ENCODE data around the gene FHOD3.
A peak's percentile ranks its signal among the peaks of the same experiment; 100 is the strongest.

The FHOD3 gene

DNA sequence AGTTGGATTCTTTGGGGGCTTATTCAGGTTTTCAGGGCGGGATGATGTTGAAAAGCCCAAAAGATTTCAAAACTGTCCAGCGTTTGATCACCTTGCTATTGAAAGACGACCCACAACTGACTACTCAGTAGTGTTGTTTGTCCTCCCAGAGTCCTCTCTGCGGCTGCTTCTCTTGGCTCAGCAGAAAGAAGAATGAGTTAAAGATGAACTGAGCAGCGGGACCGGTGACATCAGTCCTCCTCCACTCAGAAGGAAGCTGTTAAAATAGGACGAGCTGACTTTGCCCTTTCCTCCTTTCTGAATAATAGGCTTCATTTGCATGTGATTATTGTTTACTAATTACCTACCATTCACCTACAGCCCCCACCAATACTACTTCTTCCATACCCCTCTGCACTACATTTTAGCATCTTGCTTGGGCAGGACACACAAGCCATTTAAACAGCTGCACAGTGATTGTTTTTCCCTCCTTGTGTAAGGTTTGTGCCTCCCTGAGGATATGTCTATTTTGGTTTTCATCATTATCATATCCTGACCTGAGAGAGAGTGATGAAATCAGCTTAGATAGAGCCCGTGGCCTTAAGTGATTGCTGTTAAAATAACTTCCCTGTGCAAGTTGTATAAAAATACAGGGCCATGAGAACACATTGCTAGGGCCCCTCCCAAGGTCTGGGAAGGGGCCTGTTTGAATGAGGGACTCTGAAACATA lies 261.8 kb downstream of the FHOD3 start:
- no peak for DNase-seq

DNA sequence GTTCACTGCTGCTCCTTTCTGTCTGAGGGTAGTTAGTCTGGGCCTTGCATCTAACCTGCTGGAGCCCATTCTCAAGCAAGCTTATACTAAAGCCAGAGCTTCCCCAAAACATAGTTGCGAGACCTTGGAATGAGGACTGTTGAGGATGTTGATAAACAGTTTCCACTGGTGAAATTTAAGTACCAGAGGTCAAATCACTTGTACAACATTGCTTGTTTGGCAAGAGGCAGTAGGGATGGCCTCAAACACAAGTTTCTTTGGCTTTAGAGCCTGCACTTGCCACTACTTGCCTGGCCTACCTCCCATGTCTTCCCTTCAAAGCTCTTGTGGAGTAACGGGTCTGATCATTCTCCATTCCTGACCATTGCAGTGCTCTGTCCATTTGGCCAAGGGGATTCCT lies 262.7 kb downstream of the FHOD3 start:
- DNase-seq, result no peak

DNA sequence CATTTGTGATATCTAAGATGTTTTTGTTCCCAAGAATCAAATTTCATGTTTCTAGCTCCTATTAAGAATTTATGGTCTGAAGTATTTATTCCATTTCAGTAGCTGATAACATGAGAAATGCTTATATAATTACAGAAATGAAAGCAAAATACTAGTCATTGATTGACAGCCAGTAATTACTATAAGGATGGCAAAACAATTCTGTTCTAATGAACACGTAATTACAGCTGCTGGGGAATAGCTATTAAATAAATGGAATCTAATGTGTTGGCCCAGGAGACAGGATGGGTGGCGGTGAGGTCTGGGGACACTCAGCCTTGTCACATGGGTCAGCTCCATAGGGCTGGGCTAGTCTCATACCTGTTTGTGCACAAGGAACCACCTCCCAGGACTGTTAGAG lies 263.5 kb downstream of the FHOD3 start:
- no peak for DNase-seq

DNA sequence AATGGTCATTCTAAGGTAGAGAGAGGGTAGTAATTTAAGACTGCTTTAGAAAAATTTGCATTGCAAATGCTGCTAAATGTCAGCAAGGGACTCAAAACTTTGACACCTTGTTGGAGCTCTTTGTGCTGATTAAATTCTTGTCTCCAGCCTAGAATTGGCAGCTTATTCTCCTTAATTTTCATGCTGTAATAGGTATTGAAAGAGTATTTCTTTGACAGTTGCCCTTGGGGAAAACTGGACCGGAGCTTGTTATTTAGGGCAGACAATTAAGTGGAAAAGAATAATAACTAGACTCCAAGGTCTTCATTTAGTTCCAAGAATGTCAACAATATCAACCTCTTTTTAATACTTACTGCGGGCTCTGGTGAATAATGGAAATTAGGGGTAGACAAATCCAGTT lies 267.3 kb downstream of the FHOD3 start:
- no peak for DNase-seq

DNA sequence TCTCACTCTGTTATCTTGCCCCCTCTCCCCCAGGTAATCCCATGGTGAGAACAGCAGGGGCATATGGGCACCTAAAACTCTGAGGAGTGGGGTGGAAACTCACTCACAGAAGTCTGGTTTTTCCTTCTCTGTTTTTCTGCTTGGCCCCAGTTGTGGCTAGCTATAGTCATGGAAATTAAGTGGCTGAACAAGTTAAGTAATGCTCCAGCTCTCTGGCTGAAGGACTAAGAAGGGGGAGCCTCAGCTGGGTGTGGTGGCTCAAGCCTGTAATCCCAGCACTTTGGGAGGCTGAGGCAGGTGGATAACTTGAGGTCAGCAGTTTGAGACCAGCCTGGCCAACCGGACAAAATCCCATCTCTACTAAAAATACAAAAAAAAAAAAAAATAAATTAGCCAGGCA lies 270.3 kb downstream of the FHOD3 start:
- DNase-seq, result no peak

DNA sequence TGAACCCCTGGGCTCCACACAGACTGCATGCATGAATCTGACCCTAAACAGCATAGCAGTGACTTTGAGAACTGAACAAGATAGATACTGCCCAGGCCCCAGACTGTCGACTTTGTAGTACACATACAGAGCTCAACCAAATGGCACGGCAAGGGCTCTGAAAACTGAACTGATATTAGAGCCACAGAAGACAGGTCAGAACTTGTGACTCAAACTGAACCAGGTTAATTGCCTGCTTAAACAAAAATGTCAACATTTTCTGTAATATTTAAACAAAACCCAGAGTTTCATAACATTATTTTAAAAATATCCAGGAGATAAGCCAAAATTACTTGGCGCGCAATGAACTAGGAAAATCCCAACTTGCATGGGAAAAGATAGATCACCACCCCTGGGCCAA lies 271.0 kb downstream of the FHOD3 start:
- no peak for DNase-seq

DNA sequence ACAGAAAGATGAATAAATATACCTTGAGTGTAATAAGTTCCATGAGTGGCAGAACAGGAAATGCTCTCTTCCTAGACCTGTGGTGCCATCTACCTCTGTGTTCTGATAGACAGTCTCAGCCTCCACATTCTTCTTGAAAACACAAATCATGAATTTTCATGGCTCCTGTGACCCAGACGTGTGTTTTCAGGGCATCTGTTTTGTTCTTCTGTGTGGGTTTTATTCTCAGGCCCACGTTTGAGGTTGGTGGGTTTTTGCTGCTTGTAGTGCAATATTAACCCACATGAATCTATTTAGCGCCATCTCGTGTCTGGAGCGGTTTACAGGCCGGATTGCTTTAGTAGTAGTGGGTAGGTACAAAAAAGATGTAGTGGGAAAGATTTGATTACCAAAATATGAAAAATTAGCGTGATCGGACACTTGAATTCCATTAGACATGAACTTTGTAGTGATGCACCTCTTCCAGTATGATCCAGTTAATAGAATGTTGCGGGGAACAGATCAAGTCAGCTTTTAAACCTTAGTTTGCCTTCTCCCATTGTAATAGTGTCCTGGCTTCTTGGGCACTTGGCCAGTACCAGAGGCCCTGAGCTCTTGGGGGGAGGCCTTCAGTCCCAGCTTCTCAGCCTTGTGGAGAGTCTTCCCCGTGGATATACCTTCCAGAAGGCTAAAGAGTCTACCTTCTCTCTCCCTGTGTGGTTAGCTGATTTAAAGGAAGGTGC lies 274.8 kb downstream of the FHOD3 start:
- DNase-seq, result peak; percentile 69

DNA sequence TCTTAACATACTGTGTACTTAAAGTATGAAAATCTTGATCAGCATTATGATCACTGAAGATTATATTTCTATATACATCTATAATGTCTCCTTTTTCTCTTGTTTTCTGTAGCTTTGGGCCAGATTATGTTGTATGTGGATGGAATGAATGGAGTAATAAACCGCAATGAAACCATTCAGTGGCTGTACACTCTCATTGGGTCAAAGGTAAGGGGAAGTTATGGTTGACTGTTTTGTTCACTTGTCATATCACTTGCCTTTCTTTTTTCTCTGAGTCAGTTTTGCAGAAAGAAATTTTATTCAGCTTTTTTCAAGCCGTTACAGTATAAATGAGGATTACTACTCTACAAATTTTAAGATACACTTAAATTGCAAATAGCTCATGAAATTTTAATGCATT lies 278.8 kb downstream of the FHOD3 start:
- DNase-seq, result no peak

DNA sequence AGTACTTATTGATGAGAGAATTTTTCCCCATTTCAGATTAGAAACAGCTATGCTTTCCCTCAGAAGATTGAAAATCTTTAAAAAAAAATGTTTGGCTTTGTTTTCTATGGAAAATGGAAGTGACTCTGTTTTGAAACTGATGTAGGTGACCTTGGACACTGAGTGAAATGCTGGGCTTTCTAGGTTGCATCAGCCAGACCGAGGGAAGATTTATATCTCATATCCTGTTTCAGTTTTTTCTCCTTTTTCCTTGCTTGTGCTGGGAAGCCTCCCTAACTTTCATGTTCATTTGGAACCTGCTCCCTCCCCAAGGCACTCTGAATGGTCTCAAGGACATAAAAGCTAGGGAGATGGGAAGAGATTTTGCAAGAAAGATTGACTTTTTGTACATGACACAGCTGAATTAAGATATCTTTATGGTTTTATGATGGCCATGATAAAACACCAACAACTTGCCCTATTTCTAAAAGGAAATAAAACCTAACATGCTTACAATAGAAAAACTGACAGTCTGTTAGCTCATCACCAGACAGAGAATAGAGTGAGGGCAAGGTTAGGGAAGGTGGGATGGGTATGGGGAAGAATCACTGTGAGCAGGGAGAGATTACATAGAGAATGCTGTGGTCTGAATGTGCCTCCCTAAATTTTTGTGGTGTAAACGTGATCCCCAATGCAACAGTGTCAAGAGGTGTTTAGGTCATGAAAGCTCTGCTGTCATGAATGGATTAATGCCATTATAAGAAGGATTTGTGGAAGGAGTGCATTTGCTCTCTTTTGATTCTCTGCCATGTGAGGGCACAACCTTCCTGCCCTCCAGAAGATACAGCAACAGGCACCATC lies 281.6 kb downstream of the FHOD3 start:
- peak; percentile 78 for DNase-seq

DNA sequence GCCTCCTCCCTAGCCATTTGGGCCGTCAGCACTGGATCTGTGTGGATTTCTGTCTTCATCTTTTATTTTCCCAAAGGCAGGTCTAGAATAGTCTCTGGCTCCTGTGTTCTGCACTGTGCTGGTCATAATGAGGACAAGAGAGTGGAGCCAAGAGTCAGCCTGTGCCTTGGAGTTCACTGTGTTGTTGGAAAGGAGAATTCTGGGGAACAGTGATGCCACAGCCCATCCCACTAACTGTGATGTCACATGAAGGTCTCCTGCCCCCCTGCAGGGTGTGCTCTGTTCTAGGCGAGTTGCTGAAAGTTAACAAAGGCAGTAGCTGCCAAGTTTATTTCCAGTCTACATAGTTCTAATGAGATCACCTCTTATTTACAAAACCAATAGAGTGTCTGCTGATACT lies 282.8 kb downstream of the FHOD3 start:
- DNase-seq, result peak; percentile 80

DNA sequence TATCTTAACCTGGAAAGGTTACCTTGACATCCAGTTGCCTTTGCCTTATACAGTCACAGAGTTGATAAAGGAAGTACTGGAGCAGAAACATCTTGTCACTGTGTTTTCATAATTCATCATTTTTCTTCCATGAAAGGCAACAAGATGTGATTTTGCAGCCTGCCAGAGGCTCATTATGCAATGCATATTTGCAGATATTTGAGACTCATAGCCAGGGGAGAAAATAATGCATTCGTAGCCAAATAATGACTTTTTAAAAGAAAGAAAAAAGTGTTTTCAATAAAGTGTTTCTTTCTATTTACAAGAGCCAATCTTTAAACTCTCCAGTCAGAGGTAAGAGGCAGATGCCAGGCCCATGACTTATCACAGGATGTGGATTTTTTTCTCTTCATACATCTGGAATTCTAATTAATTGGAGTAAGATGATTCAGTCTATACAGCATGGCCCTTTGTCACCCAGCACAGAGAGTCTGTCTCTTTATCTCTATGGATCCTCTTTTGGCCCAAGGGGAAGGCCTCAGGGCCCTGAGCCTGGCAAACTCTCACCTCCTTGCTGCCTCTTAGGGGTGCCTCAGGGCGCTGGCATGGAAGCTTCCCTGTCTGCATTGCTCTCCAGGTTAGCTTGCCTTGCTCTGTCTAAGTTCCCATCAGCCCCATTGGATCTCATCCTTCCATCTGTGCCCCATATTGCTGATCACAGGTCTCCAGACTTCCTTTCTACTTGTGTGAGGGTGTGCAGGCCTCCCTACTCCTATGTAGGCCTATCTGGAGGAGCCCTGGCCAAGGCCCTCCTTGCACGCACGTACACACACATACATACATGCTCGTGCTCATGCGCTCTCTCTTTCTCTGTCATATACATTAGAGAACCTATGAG lies 283.6 kb downstream of the FHOD3 start:
- DNase-seq, result peak; percentile 90

DNA sequence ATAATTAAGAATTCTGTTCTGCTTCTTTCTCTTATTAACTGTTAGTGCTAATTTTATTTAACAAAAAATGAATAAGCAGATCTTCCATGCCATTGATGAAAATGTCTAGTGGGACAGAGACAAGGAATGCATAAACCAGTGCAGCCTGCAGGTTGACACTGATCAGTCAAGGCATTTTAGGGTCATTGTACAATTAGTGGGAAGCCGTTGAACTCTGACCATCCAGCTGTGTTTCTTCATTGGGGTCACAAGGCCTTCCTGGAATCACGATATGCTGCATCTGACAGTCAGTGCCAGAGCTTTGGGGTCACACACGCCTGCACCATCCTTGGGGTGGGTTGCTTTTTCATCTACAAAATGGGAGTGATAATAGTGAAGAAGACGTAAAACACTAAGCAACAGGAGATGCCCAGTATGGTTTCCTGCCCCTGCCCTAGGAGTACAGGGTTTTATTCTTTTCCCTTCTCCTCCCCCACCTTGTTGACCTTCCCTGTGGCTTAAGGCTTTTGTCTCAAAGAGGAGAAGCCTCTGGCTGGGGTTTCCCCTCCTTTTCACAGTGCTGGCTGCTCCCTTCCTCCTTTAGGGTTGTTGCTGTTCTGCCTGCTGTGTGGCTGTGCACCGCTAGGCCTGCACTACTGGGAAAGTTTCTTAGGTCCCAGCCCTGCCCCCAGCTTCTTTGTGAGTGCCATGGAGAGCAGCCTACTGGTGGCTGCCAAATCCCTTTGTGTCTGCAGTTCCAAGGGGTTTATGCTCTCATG lies 285.7 kb downstream of the FHOD3 start:
- no peak for DNase-seq

DNA sequence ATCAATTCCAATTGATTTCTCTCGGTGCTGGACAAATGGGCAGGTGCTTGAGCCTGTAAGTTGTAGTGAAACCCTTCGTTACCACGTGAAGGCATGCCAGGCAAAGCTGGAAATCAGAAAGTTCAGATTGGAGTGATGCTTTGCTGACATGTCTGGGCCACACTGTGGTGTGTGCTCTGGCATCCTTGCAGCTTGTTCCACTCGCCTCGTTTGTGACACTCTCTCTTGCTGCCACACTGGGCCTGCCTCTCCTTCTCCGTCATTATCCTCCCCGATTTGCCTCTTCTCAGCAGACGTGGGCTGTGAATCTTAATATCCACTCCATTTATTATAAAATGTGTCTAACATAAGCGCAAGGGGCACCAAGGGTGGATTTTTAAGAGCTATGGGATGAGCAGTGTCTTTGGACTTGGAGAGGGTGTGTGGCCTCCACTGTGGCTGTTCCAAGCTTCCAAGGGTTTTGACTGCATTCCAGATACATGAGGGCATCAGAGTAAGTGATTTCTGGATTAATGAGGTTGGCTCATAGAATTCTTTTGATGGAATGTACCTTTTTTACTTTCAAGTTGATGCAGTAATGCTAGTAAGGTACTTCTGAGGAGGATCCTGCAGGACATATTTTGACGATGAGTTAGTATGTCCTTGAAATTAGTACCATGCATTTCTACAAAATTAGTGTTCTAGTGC lies 292.5 kb downstream of the FHOD3 start:
- DNase-seq, result peak; percentile 78

DNA sequence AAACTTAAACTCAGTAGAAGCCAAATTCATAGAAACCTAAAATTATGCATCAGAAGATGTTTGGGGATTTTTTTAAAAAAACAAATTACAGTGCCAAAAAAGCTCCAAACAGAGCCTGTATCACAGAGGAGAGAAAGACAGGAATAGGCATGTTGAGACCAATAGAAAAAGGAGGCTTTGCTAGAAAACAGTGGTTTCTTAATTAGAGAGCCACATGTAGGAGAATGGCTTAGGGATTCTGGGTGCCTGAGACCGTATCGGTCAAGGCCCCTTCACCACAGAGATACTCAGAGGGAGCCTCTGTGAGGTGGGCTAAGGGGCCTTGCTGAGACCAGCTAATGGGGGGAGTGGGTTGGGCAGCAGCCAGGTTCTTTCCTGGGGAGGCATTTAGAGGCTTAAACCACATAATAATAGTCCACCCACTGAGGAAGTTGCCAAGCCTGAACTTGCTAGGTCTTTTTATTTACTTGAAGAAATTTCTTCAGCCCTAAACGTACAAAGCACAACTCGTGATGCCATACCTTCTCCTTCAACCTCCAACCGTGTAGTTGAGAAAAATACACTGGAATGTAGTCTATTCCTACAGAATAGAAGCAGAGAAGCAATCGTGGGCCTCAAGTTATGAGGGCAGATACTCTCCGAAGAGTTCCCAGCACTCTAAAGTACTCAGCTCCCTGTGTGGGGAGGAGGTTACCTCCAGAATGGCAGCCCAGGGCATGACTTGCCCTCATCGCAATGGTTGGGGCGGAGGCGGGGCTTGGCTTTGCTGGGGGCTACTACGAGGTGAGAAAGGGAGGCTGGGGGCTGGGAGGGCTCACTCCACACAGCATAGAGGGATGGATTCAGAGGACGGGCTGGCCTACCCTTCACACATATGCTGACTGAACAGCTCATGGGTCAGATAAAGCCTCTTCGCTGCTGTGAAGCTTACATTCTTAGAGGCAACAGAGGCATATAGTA lies 293.4 kb downstream of the FHOD3 start:
- DNase-seq, result no peak

DNA sequence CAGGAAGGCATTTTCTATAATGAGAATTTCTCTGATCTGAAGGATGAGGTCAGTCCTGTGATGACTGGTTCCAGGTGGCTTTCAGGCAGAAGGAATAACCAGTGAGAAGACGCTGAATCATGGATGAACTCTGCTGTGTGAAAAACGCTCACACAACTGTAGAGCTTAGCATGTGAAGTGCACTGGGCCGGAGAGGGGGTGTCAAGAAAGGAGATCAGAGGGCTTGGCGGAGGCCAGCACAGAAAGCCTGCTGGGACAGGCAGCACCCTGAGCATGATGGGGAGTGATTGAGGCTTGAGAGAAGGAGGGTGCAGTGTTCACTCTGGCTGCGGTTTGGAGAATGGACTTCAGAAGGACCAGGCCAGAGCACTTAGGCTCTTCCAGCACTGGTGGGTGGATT lies 294.8 kb downstream of the FHOD3 start:
- peak; percentile 45 for DNase-seq

DNA sequence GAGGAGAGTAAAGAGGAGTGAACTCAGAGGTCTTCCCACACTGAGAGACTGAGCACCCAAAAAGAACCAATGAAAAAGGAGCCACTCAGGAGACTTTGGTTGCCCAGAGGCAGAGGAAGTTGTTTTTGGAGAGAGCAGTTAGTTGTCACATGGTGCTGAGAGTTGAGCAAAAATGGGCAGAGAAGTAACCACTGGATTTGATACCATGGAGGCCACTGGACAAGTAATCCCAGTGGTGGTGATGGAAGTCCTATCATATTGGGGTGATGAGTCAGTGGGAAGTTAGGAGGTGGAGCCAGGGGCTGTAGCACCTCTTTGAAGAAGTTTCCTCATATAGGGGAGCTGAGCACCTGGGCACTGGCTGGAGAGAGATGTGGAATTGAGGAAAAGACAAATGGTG lies 295.5 kb downstream of the FHOD3 start:
- peak; percentile 20 for DNase-seq

DNA sequence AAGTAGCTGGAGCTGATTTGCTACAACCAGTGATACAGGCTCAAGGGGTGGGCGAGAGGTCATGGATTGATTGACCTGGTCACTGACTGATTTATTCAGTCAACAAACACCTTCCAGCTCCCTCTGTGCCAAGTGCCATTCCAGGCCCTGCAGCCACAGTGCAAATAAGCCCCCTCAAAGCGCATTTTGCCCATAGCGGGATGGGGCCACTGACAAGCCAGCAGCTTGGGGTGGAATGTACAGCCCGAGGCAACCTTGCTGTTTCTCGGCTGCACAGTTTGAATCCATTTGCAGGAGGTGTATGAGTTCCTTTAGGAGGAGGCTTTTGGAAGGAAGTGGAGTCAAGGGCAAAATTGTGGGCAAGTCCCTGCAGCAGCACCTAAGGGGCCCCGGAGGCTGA lies 296.1 kb downstream of the FHOD3 start:
- DNase-seq, result no peak

DNA sequence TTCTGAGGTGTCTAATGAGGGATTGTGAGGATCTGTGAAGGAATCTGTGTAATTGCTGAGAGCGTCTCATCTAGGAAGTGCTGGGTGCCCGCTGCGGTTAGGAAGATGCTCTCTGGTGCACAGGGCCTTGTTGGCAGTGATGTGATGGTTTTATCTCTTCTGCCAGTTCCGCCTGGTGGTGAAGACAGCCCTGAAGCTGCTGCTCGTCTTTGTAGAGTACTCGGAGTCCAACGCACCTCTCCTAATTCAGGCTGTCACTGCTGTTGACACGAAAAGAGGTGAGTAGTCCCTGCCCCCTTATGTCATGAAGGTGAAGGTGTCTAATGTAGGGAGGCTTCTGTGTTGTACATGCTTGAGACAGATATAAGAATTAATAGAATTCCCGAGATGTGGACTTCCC lies 297.1 kb downstream of the FHOD3 start:
- DNase-seq, result no peak

DNA sequence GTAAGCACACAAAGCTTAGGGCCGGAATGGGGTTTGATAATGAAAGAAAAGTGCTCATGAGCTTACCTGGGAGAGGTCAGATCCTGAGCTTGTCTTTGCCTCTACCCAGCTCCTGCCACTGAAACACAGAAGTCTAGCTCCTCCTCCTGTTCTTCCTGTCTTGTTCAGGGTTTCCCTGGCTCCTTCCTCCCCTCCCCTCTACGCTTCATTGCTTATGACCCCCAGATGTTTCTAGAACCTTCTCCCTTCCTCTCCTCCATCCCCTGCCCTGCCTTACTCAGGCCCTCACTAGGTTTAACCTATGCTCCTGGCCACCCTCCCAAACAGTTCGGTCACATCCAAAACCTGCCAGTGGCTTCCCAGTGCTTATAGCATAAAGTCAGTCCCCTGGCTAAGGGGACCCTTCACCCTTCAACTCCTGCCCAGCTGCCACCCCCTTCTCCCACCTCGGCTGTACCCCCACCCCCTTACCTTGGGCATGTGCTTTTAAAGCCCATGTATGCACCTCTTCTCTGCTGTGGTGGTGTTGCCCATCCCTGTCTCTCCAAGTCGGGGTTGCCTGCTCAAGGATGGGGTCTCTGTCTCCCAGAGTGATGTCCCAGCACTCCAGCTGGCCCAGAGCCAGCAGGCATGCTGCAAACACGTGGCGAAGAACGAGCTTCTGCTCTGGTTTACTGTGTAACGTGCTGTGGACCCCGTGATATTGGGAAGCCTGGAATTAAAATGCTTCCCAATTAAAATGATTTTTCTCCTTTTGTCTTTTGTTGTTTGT lies 297.7 kb downstream of the FHOD3 start:
- DNase-seq, result peak; percentile 13

Measured in fibroblast of skin of abdomen (primary cell).